Activated CD4-positive, alpha-beta memory T cell treated with anti-CD3 and anti-CD28 coated beads, Interleukin-2, amount 10 ng/mL, durations not matched to agents 7 days and 5 days (primary cell): Measurements from ENCODE around the gene BORCS6. TPM values are rescaled to one million over a fixed set of nuclear protein-coding genes. Genes with fewer than 3 reads are reported as not detected.
"Not testable (repeated sequence)": the region's sequence is repeated elsewhere in the genome, so short reads cannot be mapped to it uniquely, and the experiment has no call there.

Experiments
- CTCF ChIA-PET: fragments of 350-600 bp; sonication (Branson Sonifier 250); formaldehyde crosslinking; loops from one replicate; lab custom pipeline; 2021; ENCODE audit warnings: antibody characterized with exemption, inconsistent platforms; lab: Charles Lee
- POLR2A ChIA-PET: fragments of 350-600 bp; sonication (Branson Sonifier 250); formaldehyde crosslinking; loops from one replicate; lab custom pipeline; 2021; ENCODE audit warnings: antibody characterized with exemption; lab: Charles Lee
- DNase-seq: peaks from one replicate; pipeline ENCODE4 v3.0.0-alpha.2; 2020
- H3K27ac Mint-ChIP-seq: one replicate; pipeline ENCODE4 v1.8.0; 2021; ENCODE audit warnings: mild to moderate bottlenecking, mixed read lengths
- H3K27me3 Mint-ChIP-seq: one replicate; pipeline ENCODE4 v1.8.0; 2021; ENCODE audit warnings: mixed read lengths
- H3K36me3 Mint-ChIP-seq: one replicate; pipeline ENCODE4 v1.8.0; 2021; ENCODE audit warnings: low read depth, mixed read lengths
- H3K4me1 Mint-ChIP-seq: one replicate; pipeline ENCODE4 v1.8.0; 2021; ENCODE audit warnings: mixed read lengths
- H3K4me3 Mint-ChIP-seq: one replicate; pipeline ENCODE4 v1.8.0; 2021; ENCODE audit warnings: mild to moderate bottlenecking, mixed read lengths
- H3K9me3 Mint-ChIP-seq: one replicate; pipeline ENCODE4 v1.8.0; 2021; ENCODE audit warnings: mixed read lengths
- total RNA-seq, 2 experiments: library from RNA; stranded (reverse); gene quantifications; one replicate each; pipeline ENCODE4 v1.2.3, GENCODE V29; 2021

Gene BORCS6
- total RNA-seq, 2 experiments from 2014 or later: 16.3 to 17.0 TPM

DNA sequence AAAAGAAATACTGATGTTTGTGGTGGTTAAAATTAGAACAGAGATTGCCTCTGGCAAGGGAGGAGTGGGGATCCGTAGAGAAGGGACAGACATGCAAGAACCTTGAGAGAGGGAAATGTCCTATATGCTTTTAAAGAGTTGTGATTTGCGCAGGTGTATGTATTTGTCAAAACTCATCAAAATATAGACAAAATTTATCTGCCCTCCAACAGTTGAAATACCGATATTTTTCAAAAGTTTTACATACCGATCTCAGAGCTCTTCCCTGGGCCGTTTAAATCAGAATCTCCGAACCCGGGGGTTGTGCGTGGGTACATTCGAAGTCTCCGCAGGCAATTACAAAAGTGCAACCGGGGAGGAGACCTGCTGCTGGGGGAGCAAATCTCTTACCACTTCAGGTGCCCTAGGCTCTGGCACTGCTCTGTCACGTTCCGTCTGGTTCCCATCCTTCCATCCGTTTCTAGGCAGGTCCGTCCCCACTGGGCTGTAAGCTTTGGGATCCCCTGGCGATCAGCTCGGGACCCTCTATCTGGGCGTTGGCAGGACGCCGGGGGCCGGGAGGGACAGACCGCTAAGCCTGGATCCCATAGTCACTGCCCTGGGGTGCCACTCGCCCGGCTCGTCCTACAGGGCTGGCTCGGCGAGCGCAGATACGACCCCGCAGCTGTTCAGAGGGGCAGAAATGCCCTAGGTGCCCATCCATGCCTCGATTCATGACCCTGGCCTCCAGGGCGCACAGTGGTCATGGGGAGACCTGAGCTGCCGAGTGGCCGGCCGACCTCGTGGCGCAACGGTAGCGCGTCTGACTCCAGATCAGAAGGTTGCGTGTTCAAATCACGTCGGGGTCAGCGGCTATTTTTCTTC, 4.2 kb downstream of the BORCS6 start:
- POLR2A ChIA-PET: interaction anchor here (1.0 to 21.0 kb wide), 12 partner anchors 10 to 109 kb away, joined by 3 to 612 read pairs (median 13); partner anchors contain the start of genes ALOXE3, AURKB, CTC1 and HES7
- Mint-ChIP-seq H3K4me1 (peaks cover 18% of the 10 kb centered on the region), H3K36me3 (no peaks in the 10 kb centered on the region), H3K9me3 (no peaks in the 10 kb centered on the region), H3K27ac (no peak overlapping the region), H3K4me3 (no peak overlapping the region), H3K27me3 (peaks cover 14% of the 10 kb centered on the region)
- CTCF ChIA-PET: interaction anchor here (0.8 to 5.5 kb wide), 8 partner anchors 9 to 67 kb away, joined by 3 to 52 read pairs (median 6); no protein-coding TSS in a partner anchor
- peak; percentile 90 for DNase-seq

GRCh38 chr17:8176998-8177731, 12.8 kb downstream of the BORCS6 start:
- Mint-ChIP-seq H3K9me3 (no peaks in the 10 kb centered on the region), H3K27ac (peak overlapping the region; percentile 85), H3K36me3 (peaks cover 3% of the 10 kb centered on the region), H3K27me3 (peaks cover 5% of the 10 kb centered on the region), H3K4me1 (peaks cover 52% of the 10 kb centered on the region), H3K4me3 (peak overlapping the region; percentile 94)
- POLR2A ChIA-PET: interaction anchor here (0.8 to 6.4 kb wide), 8 partner anchors 10 to 490 kb away, joined by 3 to 653 read pairs (median 8); partner anchors contain the start of genes AURKB, BORCS6, PER1 and TP53
- CTCF ChIA-PET: interaction anchor here (1.1 kb wide), 2 partner anchors 13 to 18 kb away, joined by 3 read pairs; partner anchors contain the start of gene BORCS6
- no peak for DNase-seq

GRCh38 chr17:8176197-8176940, 13.6 kb downstream of the BORCS6 start, which contains the start of gene TMEM107:
TSS of gene TMEM107 (minus strand) at chr17:8176380. CDS start at chr17:8176286, 94 bp downstream.
- peak; percentile 92 for DNase-seq
- H3K36me3 Mint-ChIP-seq: peaks cover 3% of the 10 kb centered on the region
- peak within 1 kb of the TSS; percentile 85 for H3K27ac Mint-ChIP-seq
- CTCF ChIA-PET: interaction anchor here (1.1 kb wide), 2 partner anchors 14 to 17 kb away, joined by 3 read pairs; partner anchors contain the start of gene BORCS6
- H3K4me1 Mint-ChIP-seq: peaks cover 54% of the 10 kb centered on the region
- POLR2A ChIA-PET: interaction anchor here (0.8 to 6.4 kb wide), 12 partner anchors 9 to 489 kb away, joined by 3 to 653 read pairs (median 4); partner anchors contain the start of genes AURKB, BORCS6, CTC1 and PER1
- peaks cover 1% of the 10 kb centered on the region for H3K27me3 Mint-ChIP-seq
- H3K9me3 Mint-ChIP-seq: no peaks in the 10 kb centered on the region
- peak within 1 kb of the TSS; percentile 94 for H3K4me3 Mint-ChIP-seq

DNA sequence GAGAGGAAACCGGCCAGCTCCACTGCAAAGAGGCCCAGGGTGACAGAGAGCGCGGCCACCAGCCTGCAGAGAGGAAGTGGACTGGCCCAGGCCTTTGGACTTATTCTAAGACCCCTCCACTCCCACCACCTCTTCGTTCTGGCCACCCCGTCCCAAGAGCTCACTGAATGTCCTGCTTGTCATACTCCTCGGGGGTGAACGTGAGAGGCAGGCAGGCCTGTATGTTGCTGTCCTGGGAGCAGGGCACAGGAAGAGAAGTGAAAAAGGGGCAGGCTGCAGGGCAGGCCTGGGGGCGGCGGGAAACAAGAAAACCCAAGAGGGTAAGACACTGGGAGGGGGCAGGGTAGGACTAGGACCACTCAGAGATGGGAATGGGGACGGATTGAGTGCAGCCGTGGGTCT, 14.2 kb downstream of the BORCS6 start:
- peaks cover 56% of the 10 kb centered on the region for H3K4me1 Mint-ChIP-seq
- H3K36me3 Mint-ChIP-seq: peaks cover 3% of the 10 kb centered on the region
- H3K27ac Mint-ChIP-seq: peak overlapping the region; percentile 85
- H3K4me3 Mint-ChIP-seq: peak overlapping the region; percentile 94
- ChIA-PET CTCF (no interaction called here), POLR2A (interaction anchor here (0.8 to 6.4 kb wide), 11 partner anchors 8 to 488 kb away, joined by 3 to 653 read pairs (median 4); partner anchors contain the start of genes AURKB, BORCS6, CTC1 and PER1)
- no peaks in the 10 kb centered on the region for H3K9me3 Mint-ChIP-seq
- H3K27me3 Mint-ChIP-seq: no peaks in the 10 kb centered on the region
- DNase-seq: peak; percentile 26

- no peaks in the 10 kb centered on the region for H3K27me3 Mint-ChIP-seq
- H3K9me3 Mint-ChIP-seq: no peaks in the 10 kb centered on the region
- DNase-seq: no peak
- peaks cover 3% of the 10 kb centered on the region for H3K36me3 Mint-ChIP-seq
- H3K27ac Mint-ChIP-seq: peak overlapping the region; percentile 95
- ChIA-PET POLR2A (interaction anchor here (0.6 to 6.4 kb wide), 52 partner anchors 14 to 1139 kb away, joined by 3 to 653 read pairs (median 5); partner anchors contain the start of genes ALOXE3, AURKB, BORCS6 and CNTROB), CTCF (interaction anchor here (0.7 to 2.2 kb wide), 12 partner anchors 10 to 127 kb away, joined by 3 to 10 read pairs (median 5); partner anchors contain the start of gene BORCS6)
- H3K4me1 Mint-ChIP-seq: peaks cover 56% of the 10 kb centered on the region
- peak overlapping the region; percentile 76 for H3K4me3 Mint-ChIP-seq
These were observed 16.1 kb downstream of the BORCS6 start for GRCh38 chr17:8173871-8174322.

- no peaks in the 10 kb centered on the region for H3K9me3 Mint-ChIP-seq
- H3K27me3 Mint-ChIP-seq: no peaks in the 10 kb centered on the region
- ChIA-PET CTCF (interaction anchor here (0.7 to 2.2 kb wide), 12 partner anchors 9 to 128 kb away, joined by 3 to 10 read pairs (median 5); partner anchors contain the start of gene BORCS6), POLR2A (interaction anchor here (0.6 to 6.4 kb wide), 58 partner anchors 15 to 1138 kb away, joined by 3 to 653 read pairs (median 5); partner anchors contain the start of genes ALOXE3, AURKB, BORCS6 and CNTROB)
- peaks cover 3% of the 10 kb centered on the region for H3K36me3 Mint-ChIP-seq
- peak; percentile 84 for DNase-seq
- H3K4me1 Mint-ChIP-seq: peaks cover 57% of the 10 kb centered on the region
- H3K4me3 Mint-ChIP-seq: peak overlapping the region; percentile 76
- H3K27ac Mint-ChIP-seq: peak overlapping the region; percentile 95
These were observed 16.7 kb downstream of the BORCS6 start for GRCh38 chr17:8173056-8173870.

DNA sequence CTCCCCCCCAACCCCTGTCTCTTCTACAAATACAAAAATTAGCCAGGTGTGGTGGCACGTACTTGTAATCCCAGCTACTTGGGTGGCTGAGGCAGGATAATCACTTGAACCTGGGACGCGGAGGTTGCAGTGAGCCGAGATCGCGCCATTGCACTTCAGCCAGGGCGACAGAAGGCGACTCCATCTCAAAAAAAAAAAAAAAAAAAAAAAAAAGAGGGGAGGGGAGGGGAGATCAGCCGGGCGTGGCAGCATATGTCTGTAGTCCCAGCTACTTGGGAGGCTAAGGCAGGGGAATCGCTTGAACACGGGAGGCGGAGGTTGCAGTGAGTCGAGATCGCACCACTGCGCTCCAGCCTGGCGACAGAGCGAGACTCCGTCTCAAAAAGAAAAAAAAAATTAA, 19.8 kb downstream of the BORCS6 start:
- H3K9me3 Mint-ChIP-seq, H3K27ac Mint-ChIP-seq, POLR2A ChIA-PET, H3K36me3 Mint-ChIP-seq, H3K4me3 Mint-ChIP-seq, DNase-seq, H3K27me3 Mint-ChIP-seq: not testable (repeated sequence)
- CTCF ChIA-PET: interaction anchor here (0.9 to 1.3 kb wide), 2 partner anchors 12 to 112 kb away, joined by 3 read pairs; no protein-coding TSS in a partner anchor
- peaks cover 37% of the 10 kb centered on the region for H3K4me1 Mint-ChIP-seq

- no peaks in the 10 kb centered on the region for H3K36me3 Mint-ChIP-seq
- H3K4me1 Mint-ChIP-seq: peaks cover 34% of the 10 kb centered on the region
- no peaks in the 10 kb centered on the region for H3K27me3 Mint-ChIP-seq
- no peak for DNase-seq
- CTCF ChIA-PET: interaction anchor here (0.5 to 1.5 kb wide), 5 partner anchors 9 to 74 kb away, joined by 3 to 7 read pairs (median 3); partner anchors contain the start of gene BORCS6
- no peak overlapping the region for H3K27ac Mint-ChIP-seq
- no peaks in the 10 kb centered on the region for H3K9me3 Mint-ChIP-seq
- POLR2A ChIA-PET: interaction anchor here (0.7 to 2.0 kb wide), 5 partner anchors 8 to 45 kb away, joined by 3 to 7 read pairs (median 4); no protein-coding TSS in a partner anchor
- H3K4me3 Mint-ChIP-seq: no peak overlapping the region
These were observed 22.5 kb downstream of the BORCS6 start for GRCh38 chr17:8167526-8167925.

GRCh38 chr17:8166731-8167130, 23.2 kb downstream of the BORCS6 start:
- no peaks in the 10 kb centered on the region for H3K27me3 Mint-ChIP-seq
- H3K36me3 Mint-ChIP-seq: peaks cover 2% of the 10 kb centered on the region
- ChIA-PET CTCF (no interaction called here), POLR2A (interaction anchor here (2.0 kb wide), 1 partner anchor 10 kb away, joined by 7 read pairs; no protein-coding TSS in a partner anchor)
- no peaks in the 10 kb centered on the region for H3K9me3 Mint-ChIP-seq
- no peak overlapping the region for H3K4me3 Mint-ChIP-seq
- H3K4me1 Mint-ChIP-seq: peaks cover 32% of the 10 kb centered on the region
- H3K27ac Mint-ChIP-seq: no peak overlapping the region
- no peak for DNase-seq

- Mint-ChIP-seq H3K9me3 (no peaks in the 10 kb centered on the region), H3K4me3 (peak overlapping the region; percentile 76), H3K4me1 (peaks cover 45% of the 10 kb centered on the region), H3K27ac (peak overlapping the region; percentile 98), H3K36me3 (peaks cover 22% of the 10 kb centered on the region), H3K27me3 (no peaks in the 10 kb centered on the region)
- CTCF ChIA-PET: interaction anchor here (1.3 kb wide), 1 partner anchor 9 kb away, joined by 5 read pairs; no protein-coding TSS in a partner anchor
- DNase-seq: no peak
- POLR2A ChIA-PET: interaction anchor here (0.7 to 16.5 kb wide), 20 partner anchors 10 to 322 kb away, joined by 3 to 653 read pairs (median 6); partner anchors contain the start of genes AURKB, BORCS6, CNTROB and CTC1
These were observed 25.2 kb downstream of the BORCS6 start for GRCh38 chr17:8164815-8165131.
